K562 (cell line): ENCODE results near the gene PTPN9. TPM values are rescaled to one million over a fixed set of nuclear protein-coding genes. Genes with fewer than 3 reads are reported as not detected.
A peak's percentile ranks its signal among the peaks of the same experiment; 100 is the strongest.

Source experiments
- ARID3A ChIP-seq: IDR thresholded peaks from 2 replicates; pipeline ENCODE4 v1.6.1; 2012; ENCODE audit warnings: low read depth, low read length, improper control_type of control experiment, borderline replicate concordance
- DIDO1 ChIP-seq: fragments of 450-650 bp; IDR thresholded peaks from 2 replicates; pipeline ENCODE4 v1.6.1; 2016; ENCODE audit warnings: low read depth, missing biosample characterization, missing genetic modification characterization
- E4F1 ChIP-seq: fragments of 250-450 bp; sonication (Bioruptor Pico); IDR thresholded peaks from 2 replicates; pipeline ENCODE4 v1.5.0; 2021; ENCODE audit warnings: mild to moderate bottlenecking, borderline replicate concordance
- GTF2B ChIP-seq: IDR thresholded peaks from 2 replicates; pipeline ENCODE4 v1.6.1; 2011; ENCODE audit not compliant: insufficient read length; ENCODE audit errors: extremely low read depth
- HOXB6 ChIP-seq: fragments of 250-450 bp; sonication (Bioruptor Pico); IDR thresholded peaks from 2 replicates; pipeline ENCODE4 v1.5.1; 2022; ENCODE audit warnings: mild to moderate bottlenecking, borderline replicate concordance
- MAFG ChIP-seq: fragments of 450-650 bp; conservative IDR thresholded peaks from 2 replicates; pipeline ENCODE4 v1.6.1; 2016; ENCODE audit warnings: missing genetic modification characterization, missing compliant biosample characterization
- MXI1 ChIP-seq: IDR thresholded peaks from 2 replicates; pipeline ENCODE4 v1.6.1; 2011; ENCODE audit warnings: low read depth, mild to moderate bottlenecking, improper control_type of control experiment, low read length
- POU5F1 ChIP-seq: fragments of 150-350 bp; IDR thresholded peaks from 2 replicates; pipeline ENCODE4 v1.6.1; 2014; ENCODE audit warnings: borderline replicate concordance, low read length, low read depth, mild to moderate bottlenecking; ENCODE audit not compliant: partially characterized antibody
- PRMT5 ChIP-seq: sonication (generic); formaldehyde crosslinking; IDR thresholded peaks from 2 replicates; pipeline ENCODE4 v1.5.0; 2020; ENCODE audit warnings: missing genetic modification reagents
- RBM25 ChIP-seq: fragments of 200-400 bp; formaldehyde crosslinking; IDR thresholded peaks from 2 replicates; pipeline ENCODE4 v1.6.1; 2018; ENCODE audit warnings: low read length, low read depth, moderate library complexity; ENCODE audit not compliant: severe bottlenecking
- SMARCA5 ChIP-seq: fragments of 450-650 bp; IDR thresholded peaks from 2 replicates; pipeline ENCODE4 v1.6.1; 2016
- TRIM28 ChIP-seq: fragments of 450-650 bp; IDR thresholded peaks from 2 replicates; pipeline ENCODE4 v1.6.1; 2017
- TSC22D4 ChIP-seq: fragments of 450-650 bp; IDR thresholded peaks from 2 replicates; pipeline ENCODE4 v1.6.1; 2016; ENCODE audit warnings: missing genetic modification characterization, missing biosample characterization, control low read depth
- ZBTB8A ChIP-seq: fragments of 450-650 bp; IDR thresholded peaks from 2 replicates; pipeline ENCODE4 v1.6.1; 2018; ENCODE audit warnings: mild to moderate bottlenecking, moderate library complexity; ENCODE audit not compliant: partially characterized antibody
- ZNF3 ChIP-seq: fragments of 250-450 bp; sonication (Bioruptor Pico); IDR thresholded peaks from 2 replicates; pipeline ENCODE4 v1.5.0; 2021; ENCODE audit warnings: mild to moderate bottlenecking, moderate library complexity
- ZNF444 ChIP-seq: fragments of 250-450 bp; sonication (Bioruptor Pico); IDR thresholded peaks from 2 replicates; pipeline ENCODE4 v1.4.0; 2020; ENCODE audit warnings: mild to moderate bottlenecking, moderate library complexity
- ZNF586 ChIP-seq: fragments of 450-650 bp; formaldehyde crosslinking; conservative IDR thresholded peaks from 2 replicates; pipeline ENCODE4 v1.4.0; 2020; ENCODE audit warnings: mild to moderate bottlenecking, moderate library complexity
- polyA plus RNA-seq, 8 experiments: library from polyadenylated mRNA; depleted of rRNA in 4 of 8; stranded (reverse) in 5 of 8; unstranded in 3 of 8; fragments of >200 nt; fragmentation: Nextera tagmentation in 2 of 8; fragmentation: Illumina TruSeq in 1 of 8; extraction: Ambion mirVana in 2 of 8; extraction: Trizol in 1 of 8; gene quantifications; 2 replicates each; pipeline versions ENCODE4 v1.2.1 to v1.2.3, GENCODE V29; 2011 to 2014; ENCODE audit warnings: inconsistent platforms in 1 of 8, missing spikeins in 1 of 8
- total RNA-seq, 7 experiments: library from RNA; depleted of rRNA in 6 of 7; stranded (reverse); fragments of >200 nt in 6 of 7; fragmentation: Illumina TruSeq in 2 of 7; extraction: Trizol in 2 of 7; gene quantifications; 2 replicates each; pipeline versions ENCODE4 v1.2.1 to v1.2.3, GENCODE V29; 2011 to 2021; ENCODE audit warnings: low replicate concordance in 1 of 7
- TF ChIP-seq, protein P1 (sequence below), 2 experiments: fragments of 150-350 bp in 1 of 2; IDR thresholded peaks; 2 replicates each; pipeline ENCODE4 v1.6.1; 2012 to 2016; ENCODE audit warnings: low read depth in 2 of 2, low read length in 2 of 2, mild to moderate bottlenecking in 1 of 2, moderate library complexity in 1 of 2
- TF ChIP-seq, protein P2 (sequence below): fragments of 450-650 bp; IDR thresholded peaks from 2 replicates; pipeline ENCODE4 v1.6.1; 2016; ENCODE audit warnings: low read depth, mild to moderate bottlenecking, moderate library complexity

The PTPN9 gene
- total and polyA plus RNA-seq, 9 of the 15 experiments (the other 6 are each of a cell fraction or from before 2014, with no cell fraction given) = 5.0 to 24.0 (median 14.2) TPM

GRCh38 chr15:75625542-75626347, 46.6 kb upstream of the PTPN9 start, which contains the start of gene SNUPN (continued):
- TF ChIP-seq ZNF444 (no peak), TSC22D4 (tag) (0 out of 2 replicates have a peak, but pooled peaks have one; percentile 61), POU5F1 (no peak), E4F1 (CRISPR knock-in tag) (no peak), TRIM28 (no peak), ZBTB8A (no peak), GTF2B (no peak), ARID3A (no peak), PRMT5 (CRISPR knock-in tag) (no peak), DIDO1 (tag) (no peak), MAFG (tag) (no peak), SMARCA5 (no peak), HOXB6 (CRISPR knock-in tag) (no peak), MXI1 (no peak), ZNF586 (CRISPR knock-in tag) (no peak), RBM25 (no peak), ZNF3 (CRISPR knock-in tag) (no peak)
- TF ChIP-seq, protein P1, sequence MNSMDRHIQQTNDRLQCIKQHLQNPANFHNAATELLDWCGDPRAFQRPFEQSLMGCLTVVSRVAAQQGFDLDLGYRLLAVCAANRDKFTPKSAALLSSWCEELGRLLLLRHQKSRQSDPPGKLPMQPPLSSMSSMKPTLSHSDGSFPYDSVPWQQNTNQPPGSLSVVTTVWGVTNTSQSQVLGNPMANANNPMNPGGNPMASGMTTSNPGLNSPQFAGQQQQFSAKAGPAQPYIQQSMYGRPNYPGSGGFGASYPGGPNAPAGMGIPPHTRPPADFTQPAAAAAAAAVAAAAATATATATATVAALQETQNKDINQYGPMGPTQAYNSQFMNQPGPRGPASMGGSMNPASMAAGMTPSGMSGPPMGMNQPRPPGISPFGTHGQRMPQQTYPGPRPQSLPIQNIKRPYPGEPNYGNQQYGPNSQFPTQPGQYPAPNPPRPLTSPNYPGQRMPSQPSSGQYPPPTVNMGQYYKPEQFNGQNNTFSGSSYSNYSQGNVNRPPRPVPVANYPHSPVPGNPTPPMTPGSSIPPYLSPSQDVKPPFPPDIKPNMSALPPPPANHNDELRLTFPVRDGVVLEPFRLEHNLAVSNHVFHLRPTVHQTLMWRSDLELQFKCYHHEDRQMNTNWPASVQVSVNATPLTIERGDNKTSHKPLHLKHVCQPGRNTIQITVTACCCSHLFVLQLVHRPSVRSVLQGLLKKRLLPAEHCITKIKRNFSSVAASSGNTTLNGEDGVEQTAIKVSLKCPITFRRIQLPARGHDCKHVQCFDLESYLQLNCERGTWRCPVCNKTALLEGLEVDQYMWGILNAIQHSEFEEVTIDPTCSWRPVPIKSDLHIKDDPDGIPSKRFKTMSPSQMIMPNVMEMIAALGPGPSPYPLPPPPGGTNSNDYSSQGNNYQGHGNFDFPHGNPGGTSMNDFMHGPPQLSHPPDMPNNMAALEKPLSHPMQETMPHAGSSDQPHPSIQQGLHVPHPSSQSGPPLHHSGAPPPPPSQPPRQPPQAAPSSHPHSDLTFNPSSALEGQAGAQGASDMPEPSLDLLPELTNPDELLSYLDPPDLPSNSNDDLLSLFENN (IDR thresholded peaks at IDR 0.05; ENCODE audit: low read depth in 2 of 2, low read length in 2 of 2) = no peak
- TF ChIP-seq, protein P2, sequence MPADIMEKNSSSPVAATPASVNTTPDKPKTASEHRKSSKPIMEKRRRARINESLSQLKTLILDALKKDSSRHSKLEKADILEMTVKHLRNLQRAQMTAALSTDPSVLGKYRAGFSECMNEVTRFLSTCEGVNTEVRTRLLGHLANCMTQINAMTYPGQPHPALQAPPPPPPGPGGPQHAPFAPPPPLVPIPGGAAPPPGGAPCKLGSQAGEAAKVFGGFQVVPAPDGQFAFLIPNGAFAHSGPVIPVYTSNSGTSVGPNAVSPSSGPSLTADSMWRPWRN = 0 out of 2 replicates have a peak, but pooled peaks have one; percentile 11
